ENCODE results near the gene XPA.
"Not testable (repeated sequence)": the region's sequence is repeated elsewhere in the genome, so short reads cannot be mapped to it uniquely, and the experiment has no call there.

The XPA gene

GRCh38 chr9:97703437-97704344 lies 6.6 kb upstream of the XPA start:
- no peak for DNase-seq

GRCh38 chr9:97699824-97700223 lies 2.7 kb upstream of the XPA start:
- DNase-seq, result not testable (repeated sequence)

GRCh38 chr9:97699281-97699680 lies 2.1 kb upstream of the XPA start:
- not testable (repeated sequence) for DNase-seq

DNA sequence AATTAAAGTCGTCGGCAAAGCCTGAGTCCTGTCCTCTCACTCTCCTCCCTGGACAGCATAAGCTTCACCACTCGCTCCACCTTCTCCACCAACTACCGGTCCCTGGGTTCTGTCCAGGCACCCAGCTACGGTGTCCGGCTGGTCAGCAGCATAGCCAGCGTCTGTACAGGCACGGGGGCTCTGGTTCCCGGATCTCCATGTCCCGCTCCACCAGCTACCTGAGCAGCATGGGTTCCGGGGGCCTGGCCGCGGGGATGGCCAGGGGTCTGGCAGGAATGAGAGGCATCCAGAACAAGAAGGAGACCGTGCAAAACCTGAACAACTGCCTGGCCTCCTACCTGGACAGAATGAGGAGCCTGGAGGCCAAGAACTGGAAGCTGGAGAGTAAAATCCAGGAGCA lies 1.7 kb upstream of the XPA start:
- no peak for DNase-seq

- DNase-seq, result no peak
Measured at GRCh38 chr9:97697837-97698236, 697 bp upstream of the XPA start.

DNA sequence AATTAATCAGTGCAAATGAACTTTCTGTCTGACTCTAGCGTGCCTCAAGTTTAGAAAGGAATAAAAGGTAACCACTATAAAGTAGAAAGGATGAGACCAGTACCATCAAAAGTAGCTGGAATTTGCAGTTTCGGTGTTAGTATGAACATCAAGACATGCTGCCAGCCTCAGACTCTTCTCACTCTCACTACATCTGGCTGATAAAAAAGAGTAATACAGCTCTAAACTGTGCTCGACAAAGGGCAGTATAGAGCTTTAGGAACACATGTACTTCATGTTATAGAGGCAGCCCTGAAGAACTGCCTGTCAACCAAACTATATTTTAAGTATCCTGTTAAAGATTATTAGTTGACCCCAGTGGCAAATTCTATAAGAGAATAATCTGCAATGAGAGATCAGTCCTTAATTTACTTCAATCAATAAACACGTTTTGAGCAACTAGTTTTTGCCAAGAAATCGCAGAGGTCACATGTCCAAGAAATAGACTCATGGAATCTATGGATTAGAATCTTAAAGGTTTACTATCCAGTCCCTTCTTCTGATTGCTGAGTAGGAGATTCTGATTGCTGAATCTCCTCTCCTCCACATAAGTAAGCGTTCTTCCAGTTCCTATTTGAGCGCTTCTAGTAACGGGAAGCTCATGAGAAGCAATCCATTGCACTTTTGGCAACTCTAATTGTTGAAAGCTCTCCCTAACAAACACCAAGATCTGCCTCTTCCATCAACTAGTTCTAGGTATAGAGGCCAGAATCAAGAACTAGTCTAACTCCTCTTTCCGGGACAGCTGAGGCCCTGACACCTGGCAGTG lies 941 bp downstream of the XPA start:
- DNase-seq, result no peak

GRCh38 chr9:97695390-97695789 lies 1.8 kb downstream of the XPA start:
- no peak for DNase-seq

GRCh38 chr9:97694769-97695168 lies 2.4 kb downstream of the XPA start:
- DNase-seq, result no peak

- no peak for DNase-seq
Measured at GRCh38 chr9:97689401-97690180, 7.5 kb downstream of the XPA start.

- no peak for DNase-seq
Measured at GRCh38 chr9:97688654-97689053, 8.5 kb downstream of the XPA start.

GRCh38 chr9:97682242-97682641 lies 14.9 kb downstream of the XPA start:
- DNase-seq, result no peak

- DNase-seq, result no peak
Measured at GRCh38 chr9:97675655-97676054, 21.5 kb downstream of the XPA start.

- DNase-seq, result no peak
Measured at GRCh38 chr9:97673922-97674321, 23.2 kb downstream of the XPA start.

DNA sequence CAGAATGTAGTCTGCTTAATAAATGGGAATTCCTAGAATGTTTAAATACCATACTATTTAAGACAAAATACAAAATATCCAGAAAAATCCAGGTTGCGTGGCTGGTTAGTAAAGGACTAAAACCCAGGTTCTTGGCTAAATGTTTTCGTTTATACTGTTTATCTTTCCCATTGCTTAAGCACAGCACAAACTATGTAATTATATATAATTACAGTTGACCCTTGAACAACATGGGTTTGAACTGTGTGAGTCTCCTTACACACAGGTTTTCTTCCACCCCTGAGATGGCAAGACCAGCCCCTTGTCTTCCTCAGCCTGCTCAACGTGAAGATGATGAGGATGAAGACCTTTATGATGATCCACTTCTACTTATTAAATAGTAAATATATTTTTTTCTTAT lies 24.7 kb downstream of the XPA start:
- no peak for DNase-seq

- no peak for DNase-seq
Measured at GRCh38 chr9:97670586-97670985, 26.6 kb downstream of the XPA start.

DNA sequence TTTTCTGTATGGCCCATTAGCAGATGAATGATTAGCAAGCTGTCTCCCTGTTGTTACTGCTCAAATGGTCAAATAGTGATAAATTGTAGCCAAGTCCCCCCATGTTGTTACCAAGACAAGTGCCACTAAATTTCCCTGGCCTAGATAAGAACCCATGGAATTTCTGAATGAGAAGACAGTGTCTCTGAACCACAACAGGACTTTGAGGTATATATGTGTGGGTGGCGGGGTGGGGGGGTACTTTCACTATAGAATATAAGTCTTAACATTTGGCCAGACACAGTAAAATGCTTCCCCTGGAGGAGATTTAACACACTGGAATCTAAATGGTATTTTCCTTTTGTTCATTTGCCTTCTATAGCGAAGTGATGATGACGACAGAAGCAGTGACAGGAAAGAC lies 28.7 kb downstream of the XPA start:
- DNase-seq, result no peak

GRCh38 chr9:97666907-97667686 lies 30.0 kb downstream of the XPA start:
- DNase-seq, result no peak

DNA sequence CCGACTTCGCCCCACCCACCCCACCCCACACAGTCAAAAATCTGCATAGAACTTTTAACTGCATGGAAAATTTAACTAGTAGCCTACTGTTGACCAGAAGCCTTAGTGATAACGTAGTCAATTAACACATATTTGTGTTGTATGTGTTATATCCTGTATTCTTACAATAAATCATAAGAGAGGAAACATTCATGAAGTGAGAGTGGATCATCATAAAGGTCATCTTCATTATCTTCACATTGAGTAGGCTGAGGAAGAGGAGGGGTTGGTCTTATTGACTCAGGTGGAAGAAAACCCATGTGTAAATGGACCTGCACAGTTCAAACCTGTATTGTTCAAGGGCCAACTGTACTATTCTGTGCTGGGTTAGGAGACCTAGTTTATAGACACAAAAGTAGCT lies 31.4 kb downstream of the XPA start:
- no peak for DNase-seq

- no peak for DNase-seq
Measured at GRCh38 chr9:97660847-97661246, 36.3 kb downstream of the XPA start.

DNA sequence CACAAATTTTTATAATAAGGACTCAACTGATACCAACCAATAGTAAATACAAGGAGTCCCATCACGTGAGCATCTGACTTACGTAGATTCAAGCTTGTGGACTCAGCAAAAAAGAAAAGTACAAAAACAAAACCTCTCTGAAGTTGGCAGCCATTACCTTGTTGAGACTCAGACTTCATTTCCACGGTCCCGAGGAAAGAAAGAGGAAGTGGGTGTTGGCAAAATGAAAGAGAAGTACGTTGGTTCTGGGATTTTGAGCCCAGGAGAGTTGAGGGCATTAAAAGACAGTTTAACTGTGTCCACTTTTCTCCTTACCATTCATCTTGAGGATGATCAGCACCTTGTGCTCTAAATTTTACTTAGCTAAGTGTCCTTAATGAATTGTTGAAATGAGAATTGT lies 36.8 kb downstream of the XPA start:
- DNase-seq, result no peak

- no peak for DNase-seq
Measured at GRCh38 chr9:97659771-97660170, 37.4 kb downstream of the XPA start.

GRCh38 chr9:97658707-97659106 lies 38.4 kb downstream of the XPA start:
- no peak for DNase-seq

GRCh38 chr9:97651646-97652045 lies 45.5 kb downstream of the XPA start:
- DNase-seq, result no peak
